GM12878 (cell line): Measurements from ENCODE around the gene GNPTG. TPM values are rescaled to one million over a fixed set of nuclear protein-coding genes. Genes with fewer than 3 reads are reported as not detected.

Source experiments
- ATAC-seq: fragments of 200-7000 bp; cut with Tn5 transposase; 3 replicates; pipeline ENCODE4 v1.9.1; 2020; ENCODE audit warnings: mild to moderate bottlenecking, moderate library complexity
- BruUV-seq: library from RNA; stranded (reverse); fragments of 400-500 nt; replicated peaks from 2 replicates; lab custom pipeline; 2021; lab: Mats Ljungman, UMichigan
- CTCF ChIA-PET: fragments of 300-600 bp; sonication (Branson Sonifier 250); formaldehyde crosslinking; extraction: SDS; loops from one replicate; lab custom pipeline; 2021; ENCODE audit warnings: inconsistent platforms; lab: Yijun Ruan, JAX
- POLR2A ChIA-PET: fragments of 350-600 bp; formaldehyde crosslinking; extraction: SDS; loops from one replicate; lab custom pipeline; 2021; ENCODE audit warnings: inconsistent platforms; lab: Charles Lee
- RAD21 ChIA-PET: fragments of 300-600 bp; sonication (Branson Sonifier 250); formaldehyde crosslinking; loops from one replicate; lab custom pipeline; 2023; ENCODE audit warnings: antibody characterized with exemption; ENCODE audit not compliant: unreplicated experiment; lab: Charles Lee
- SMC1A ChIA-PET: fragments of 300-600 bp; sonication (Branson Sonifier 250); formaldehyde crosslinking; loops from one replicate; lab custom pipeline; 2023; ENCODE audit not compliant: unreplicated experiment, uncharacterized antibody; lab: Charles Lee
- DNase-seq: peaks from one replicate; pipeline ENCODE4 v3.0.0-alpha.2; 2011; ENCODE audit warnings: low read depth, low spot score
- FAIRE-seq: peaks from 3 replicates; lab custom pipeline; 2011; peaks lifted over from hg19 to GRCh38; lab: Jason Lieb, UNC
- H2AFZ ChIP-seq: 2 replicates; pipeline ENCODE4 v1.6.0; 2011; ENCODE audit warnings: low read depth, low read length, control low read depth; ENCODE audit not compliant: control insufficient read depth
- H3K27ac ChIP-seq: 2 replicates; pipeline ENCODE4 v1.5.1; 2011; ENCODE audit warnings: control low read depth; ENCODE audit not compliant: control insufficient read depth, insufficient read depth
- H3K27me3 ChIP-seq, 2 experiments: replicated peaks in 1 of 2; 2 replicates each; pipeline versions ENCODE4 v1.6.0 to v1.6.1; 2011; ENCODE audit warnings: low read length in 1 of 2; ENCODE audit not compliant: control insufficient read depth in 2 of 2, insufficient read depth in 2 of 2
- H3K36me3 ChIP-seq, 2 experiments: 2 replicates each; pipeline ENCODE4 v1.5.1; 2011; ENCODE audit warnings: low read length in 1 of 2; ENCODE audit not compliant: control insufficient read depth in 2 of 2, insufficient read depth in 2 of 2
- H3K4me1 ChIP-seq: 2 replicates; pipeline ENCODE4 v1.6.1; 2011; ENCODE audit warnings: mild to moderate bottlenecking, low read length, moderate library complexity, mixed read lengths; ENCODE audit not compliant: control insufficient read depth, insufficient read depth
- H3K4me2 ChIP-seq: 2 replicates; pipeline ENCODE4 v1.6.0; 2011; ENCODE audit warnings: control low read depth; ENCODE audit not compliant: control insufficient read depth, insufficient read depth
- H3K4me3 ChIP-seq: fragments of 200-600 bp; sonication (generic); 2 replicates; pipeline ENCODE4 v1.5.1; 2016
- H3K79me2 ChIP-seq: 2 replicates; pipeline ENCODE4 v1.6.0; 2011; ENCODE audit warnings: low read length; ENCODE audit not compliant: control insufficient read depth, insufficient read depth
- H3K9ac ChIP-seq: 2 replicates; pipeline ENCODE4 v1.8.0; 2011; ENCODE audit warnings: low read length, control low read depth, mixed read lengths; ENCODE audit not compliant: control insufficient read depth, insufficient read depth
- H3K9me3 ChIP-seq: replicated peaks from 3 replicates; pipeline ENCODE4 v1.5.1; 2011; ENCODE audit warnings: mild to moderate bottlenecking, low read length; ENCODE audit not compliant: control insufficient read depth, insufficient read depth
- H4K20me1 ChIP-seq: 2 replicates; pipeline ENCODE4 v1.6.0; 2011; ENCODE audit not compliant: control insufficient read depth, insufficient read depth
- BCL3 ChIP-seq: IDR thresholded peaks from 2 replicates; pipeline ENCODE4 v1.6.1; 2011; ENCODE audit warnings: borderline replicate concordance, low read depth, mild to moderate bottlenecking, moderate library complexity, low read length; ENCODE audit not compliant: insufficient read depth, poor library complexity, severe bottlenecking
- CUX1 ChIP-seq: IDR thresholded peaks from 2 replicates; pipeline ENCODE4 v1.6.1; 2012; ENCODE audit warnings: improper control_type of control experiment, low read depth, low read length; ENCODE audit not compliant: insufficient replicate concordance
- EZH2 ChIP-seq: IDR thresholded peaks from 2 replicates; pipeline ENCODE4 v1.6.1; 2012; ENCODE audit warnings: low read depth, mild to moderate bottlenecking, control low read depth, inconsistent platforms, low read length, borderline replicate concordance; ENCODE audit not compliant: control insufficient read depth
- IRF5 ChIP-seq: fragments of 450-650 bp; IDR thresholded peaks from 2 replicates; pipeline ENCODE4 v1.6.1; 2017; ENCODE audit warnings: borderline replicate concordance
- NR2F1 ChIP-seq: fragments of 450-650 bp; conservative IDR thresholded peaks from 2 replicates; pipeline ENCODE4 v1.6.1; 2017; ENCODE audit warnings: mild to moderate bottlenecking
- POLR2A ChIP-seq: IDR thresholded peaks from 2 replicates; pipeline ENCODE4 v1.6.1; 2011; ENCODE audit warnings: low read depth, mild to moderate bottlenecking, low read length
- TCF7 ChIP-seq: IDR thresholded peaks from 2 replicates; pipeline ENCODE4 v1.6.1; 2014; ENCODE audit warnings: antibody characterized with exemption, borderline replicate concordance
- ZNF687 ChIP-seq: fragments of 450-650 bp; IDR thresholded peaks from 2 replicates; pipeline ENCODE4 v1.6.1; 2017; ENCODE audit warnings: mild to moderate bottlenecking, moderate library complexity
- WGBS: methylation state at CpG from one replicate; pipeline ENCODE4 v1.1.6; 2016; ENCODE audit warnings: low lambda C conversion rate; ENCODE audit not compliant: insufficient replicate concordance, insufficient coverage; ENCODE audit errors: missing lambda C conversion rate; 5-methylcytosine and 5-hydroxymethylcytosine counted together
- in situ Hi-C: fragments of 300-500 bp; cut with MboI; formaldehyde crosslinking; loops from 9 replicates; pipeline ENCODE4 v1.14.3; 2018; ENCODE audit warnings: mixed read lengths
- intact Hi-C: fragments of 100-400 bp; cut with micrococcal nuclease; formaldehyde crosslinking; loops from one replicate; pipeline ENCODE4 v1.14.2; 2022; ENCODE audit not compliant: unreplicated experiment
- polyA plus RNA-seq, 11 experiments: library from polyadenylated mRNA; depleted of rRNA in 4 of 11; unstranded in 6 of 11; stranded (reverse) in 5 of 11; fragments of >200 nt; fragmentation: Nextera tagmentation in 4 of 11; fragmentation: Illumina TruSeq in 1 of 11; extraction: Ambion mirVana in 4 of 11; extraction: Trizol in 1 of 11; gene quantifications; 1 replicate in 1 of 11; 2 replicates in 10 of 11; pipeline versions ENCODE4 v1.2.1 to v1.2.3, GENCODE V29; 2011 to 2016; ENCODE audit warnings: inconsistent platforms in 2 of 11, missing spikeins in 2 of 11, low read depth in 1 of 11
- total RNA-seq, 4 experiments: library from RNA; depleted of rRNA in 3 of 4; stranded (reverse); fragments of >200 nt in 3 of 4; fragmentation: Illumina TruSeq in 1 of 4; extraction: Trizol in 1 of 4; gene quantifications; 2 replicates each; pipeline versions ENCODE4 v1.2.1 to v1.2.3, GENCODE V29; 2013 to 2021

GNPTG gene
- total and polyA plus RNA-seq, 10 of the 15 experiments (the other 5 are each of a cell fraction or from before 2014, with no cell fraction given) = 0.80 to 32.6 (median 20.9) TPM

GRCh38 chr16:1306334-1306733 is 45.4 kb upstream of the GNPTG start:
- ChIA-PET RAD21 (no interaction called here), SMC1A (interaction anchor here (1.5 kb wide), 1 partner anchor 10 kb away, joined by 5 read pairs; no protein-coding TSS in a partner anchor), POLR2A (interaction anchor here (0.6 to 1.1 kb wide), 2 partner anchors 10 to 399 kb away, joined by 3 to 4 read pairs; no protein-coding TSS in a partner anchor), CTCF (no interaction called here)
- Histone ChIP-seq H2AFZ (no peak overlapping the region), H3K9ac (no peak overlapping the region), H3K27me3 (no peaks in the 10 kb centered on the region), H3K79me2 (peaks cover 16% of the 10 kb centered on the region), H3K4me1 (peaks cover 12% of the 10 kb centered on the region), H4K20me1 (peaks cover 13% of the 10 kb centered on the region; the same call in 1 of the 2 replicates), H3K4me3 (no peak overlapping the region), H3K36me3 (no peaks in the 10 kb centered on the region), H3K9me3 (no peaks in the 10 kb centered on the region; the same call in 2 of the 3 replicates), H3K27ac (no peak overlapping the region), H3K4me2 (no peak overlapping the region)
- TF ChIP-seq NR2F1 (no peak), TCF7 (no peak), POLR2A (no peak), BCL3 (no peak), IRF5 (no peak), CUX1 (no peak), EZH2 (no peak), ZNF687 (no peak)
- no peak for FAIRE-seq
- no peak for ATAC-seq
- WGBS = 71% methylated on average over 4 of the region's 4 CpGs
- no peak for DNase-seq
- intact Hi-C loops (loop anchor here (5.0 kb wide), 1 partner anchor 116 kb away; the partner anchor contains the start of gene UQCC4), in situ Hi-C loops (no loop called here)
- BruUV-seq = no TSS peak
